ENCODE data around the gene DES. TPM values are rescaled to one million over a fixed set of nuclear protein-coding genes. Genes with fewer than 3 reads are reported as not detected.

The DES gene
- polyA plus RNA-seq, 1 donor from 2014 or later = not detected

GRCh38 chr2:219380926-219381325 is 37.3 kb upstream of the DES start:
- H2AFZ ChIP-seq (ENCODE audit: low read depth, low read length) = no peak overlapping the region
- no peaks in the 10 kb centered on the region for H4K20me1 ChIP-seq (ENCODE audit: insufficient read depth)
- no peak overlapping the region for H3K9ac ChIP-seq (ENCODE audit: low read length)
- H3K27ac ChIP-seq (ENCODE audit: low read length) = no peak overlapping the region
- H3K79me2 ChIP-seq (replicated peaks; ENCODE audit: insufficient read depth, low read length) = no peaks in the 10 kb centered on the region
- no peaks in the 10 kb centered on the region for H3K27me3 ChIP-seq (ENCODE audit: insufficient read depth, low read depth, low read length)
- no peak overlapping the region for H3K4me2 ChIP-seq (ENCODE audit: low read length)
- H3F3A ChIP-seq (ENCODE audit: insufficient read depth, low read length, poor library complexity, severe bottlenecking) = no peaks in the 10 kb centered on the region
- no peaks in the 10 kb centered on the region for H3K9me2 ChIP-seq (ENCODE audit: insufficient read depth, low read length)
- H3K9me3 ChIP-seq (ENCODE audit: low read length) = no peaks in the 10 kb centered on the region
- no peak for TF ChIP-seq RAD21 (conservative IDR thresholded peaks at IDR 0.05)
- TF ChIP-seq EP300 (conservative IDR thresholded peaks at IDR 0.05; ENCODE audit: poor library complexity, severe bottlenecking) = no peak
- TF ChIP-seq POLR2AphosphoS5 (IDR thresholded peaks at IDR 0.05) = no peak
- TF ChIP-seq MXI1 (conservative IDR thresholded peaks at IDR 0.05; ENCODE audit: poor library complexity, severe bottlenecking) = no peak
- TF ChIP-seq SMC3 (conservative IDR thresholded peaks at IDR 0.05; ENCODE audit: poor library complexity) = no peak
- TF ChIP-seq EZH2 (IDR thresholded peaks at IDR 0.05; ENCODE audit: borderline replicate concordance, insufficient read depth, low read length, poor library complexity, severe bottlenecking) = no peak
- TF ChIP-seq REST (IDR thresholded peaks at IDR 0.05; ENCODE audit: borderline replicate concordance) = no peak
- TF ChIP-seq TAF1 (IDR thresholded peaks at IDR 0.05; ENCODE audit: low read depth) = no peak
- no peak for TF ChIP-seq CTCF (IDR thresholded peaks at IDR 0.05; ENCODE audit: poor library complexity, severe bottlenecking)
- H3K36me3 ChIP-seq (ENCODE audit: insufficient read depth, low read length) = no peaks in the 10 kb centered on the region
- no peak overlapping the region for H3K4me3 ChIP-seq (ENCODE audit: low read length)

GRCh38 chr2:219381448-219381847 is 36.7 kb upstream of the DES start:
- H3K27ac ChIP-seq (ENCODE audit: low read length) = no peak overlapping the region
- TF ChIP-seq MXI1 (conservative IDR thresholded peaks at IDR 0.05; ENCODE audit: poor library complexity, severe bottlenecking) (no peak), REST (IDR thresholded peaks at IDR 0.05; ENCODE audit: borderline replicate concordance) (no peak), CTCF (IDR thresholded peaks at IDR 0.05; ENCODE audit: poor library complexity, severe bottlenecking) (no peak), POLR2AphosphoS5 (IDR thresholded peaks at IDR 0.05) (no peak), EP300 (conservative IDR thresholded peaks at IDR 0.05; ENCODE audit: poor library complexity, severe bottlenecking) (no peak), TAF1 (IDR thresholded peaks at IDR 0.05; ENCODE audit: low read depth) (no peak), SMC3 (conservative IDR thresholded peaks at IDR 0.05; ENCODE audit: poor library complexity) (no peak), RAD21 (conservative IDR thresholded peaks at IDR 0.05) (no peak), EZH2 (IDR thresholded peaks at IDR 0.05; ENCODE audit: borderline replicate concordance, insufficient read depth, low read length, poor library complexity, severe bottlenecking) (no peak)
- H3K9ac ChIP-seq (ENCODE audit: low read length) = no peak overlapping the region
- no peaks in the 10 kb centered on the region for H3K79me2 ChIP-seq (replicated peaks; ENCODE audit: insufficient read depth, low read length)
- H2AFZ ChIP-seq (ENCODE audit: low read depth, low read length) = no peak overlapping the region
- no peaks in the 10 kb centered on the region for H3F3A ChIP-seq (ENCODE audit: insufficient read depth, low read length, poor library complexity, severe bottlenecking)
- no peaks in the 10 kb centered on the region for H3K9me3 ChIP-seq (ENCODE audit: low read length)
- no peak overlapping the region for H3K4me3 ChIP-seq (ENCODE audit: low read length)
- H3K9me2 ChIP-seq (ENCODE audit: insufficient read depth, low read length) = no peaks in the 10 kb centered on the region
- no peaks in the 10 kb centered on the region for H4K20me1 ChIP-seq (ENCODE audit: insufficient read depth)
- H3K27me3 ChIP-seq (ENCODE audit: insufficient read depth, low read depth, low read length) = no peaks in the 10 kb centered on the region
- H3K4me2 ChIP-seq (ENCODE audit: low read length) = no peak overlapping the region
- H3K36me3 ChIP-seq (ENCODE audit: insufficient read depth, low read length) = no peaks in the 10 kb centered on the region
